ENCODE measurements around the gene SLC4A3. TPM values are rescaled to one million over a fixed set of nuclear protein-coding genes. Genes with fewer than 3 reads are reported as not detected.
"Not testable (repeated sequence)": the region's sequence is repeated elsewhere in the genome, so short reads cannot be mapped to it uniquely, and the experiment has no call there.

SLC4A3 gene
- polyA plus RNA-seq, 10 donors: 5.6 to 11.7 (median 7.3) TPM

GRCh38 chr2:219648963-219649362 lies 21.5 kb downstream of the SLC4A3 start:
- DNase-seq: no peak

- DNase-seq: no peak
These were observed 23.2 kb downstream of the SLC4A3 start for GRCh38 chr2:219650426-219651248.

GRCh38 chr2:219651656-219652055 lies 24.2 kb downstream of the SLC4A3 start:
- DNase-seq: not testable (repeated sequence)

- no peak for DNase-seq
These were observed 29.1 kb downstream of the SLC4A3 start for GRCh38 chr2:219656526-219656925.

DNA sequence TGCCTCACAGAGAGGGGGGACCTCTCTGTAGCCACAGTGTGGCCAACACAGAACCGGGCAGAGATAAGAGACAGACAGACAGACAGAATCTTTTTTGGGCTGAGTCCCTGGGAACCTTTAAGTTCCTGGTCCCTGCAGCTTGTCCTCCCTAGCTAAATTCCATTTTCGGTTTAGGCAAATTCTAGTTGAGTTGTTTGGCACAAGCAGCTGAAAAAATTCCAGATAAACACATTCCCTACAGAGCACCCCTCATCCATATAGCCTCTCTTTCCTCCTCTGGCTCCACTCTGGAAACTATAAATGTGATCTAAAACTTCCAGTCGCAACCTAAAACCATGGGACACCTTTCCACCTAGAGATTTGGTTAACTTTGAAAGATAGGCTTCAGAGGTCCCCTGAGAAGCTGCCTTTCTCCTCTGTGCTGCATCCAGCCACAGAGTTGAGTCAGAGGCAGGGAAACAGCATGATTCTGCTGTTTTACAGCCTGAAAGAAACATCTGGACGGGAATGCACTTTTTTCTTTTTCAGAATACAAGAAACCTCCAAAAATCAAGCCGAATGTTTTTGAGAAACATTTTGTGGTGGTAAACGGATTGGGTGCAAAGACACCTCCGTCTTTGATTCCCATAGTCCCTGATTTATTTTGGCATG lies 30.9 kb downstream of the SLC4A3 start:
- peak in 1 of 3 donors; percentile 56 for DNase-seq

GRCh38 chr2:219658874-219659273 lies 31.4 kb downstream of the SLC4A3 start:
- DNase-seq: no peak

GRCh38 chr2:219661197-219661954 lies 33.9 kb downstream of the SLC4A3 start:
- no peak for DNase-seq

- DNase-seq: no peak
These were observed 34.5 kb downstream of the SLC4A3 start for GRCh38 chr2:219661955-219662395.

DNA sequence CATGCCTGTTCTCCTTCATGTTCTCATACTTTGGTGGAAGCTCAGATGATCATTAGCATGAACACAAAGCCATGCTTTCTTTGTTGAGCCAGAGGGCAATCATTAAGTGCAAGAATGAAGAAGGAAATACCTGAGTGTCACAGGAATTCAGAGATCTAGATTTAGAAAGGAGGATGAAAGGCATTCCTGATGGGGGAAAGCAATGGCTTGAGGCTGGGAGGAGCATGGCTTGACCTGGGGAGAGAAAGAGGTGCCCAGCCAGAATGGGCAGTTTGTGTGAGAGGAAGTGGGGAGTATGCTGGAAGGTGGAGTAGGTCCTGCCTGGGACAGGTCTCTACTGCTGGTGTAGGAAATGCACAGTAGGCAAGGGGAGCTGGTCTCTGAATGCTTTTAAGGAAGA lies 35.1 kb downstream of the SLC4A3 start:
- DNase-seq: no peak

GRCh38 chr2:219663116-219663762 lies 35.8 kb downstream of the SLC4A3 start:
- DNase-seq: no peak

DNA sequence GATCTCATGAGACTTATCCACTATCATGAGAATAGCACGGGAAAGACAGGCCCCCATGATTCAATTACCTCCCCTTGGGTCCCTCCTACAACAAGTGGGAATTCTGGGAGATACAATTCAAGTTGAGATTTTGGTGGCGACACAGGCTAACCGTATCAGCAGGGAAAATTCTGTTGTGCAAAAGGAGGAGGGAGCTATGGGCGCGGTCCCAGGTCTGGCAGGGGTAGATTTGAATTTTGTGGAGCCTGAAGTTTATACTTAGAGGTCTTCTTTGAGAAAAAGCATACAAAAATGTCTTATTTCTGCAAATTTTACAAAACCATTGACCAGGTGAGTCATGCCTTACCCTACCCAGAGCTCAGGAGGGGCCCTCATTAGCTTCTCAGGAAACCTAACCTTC lies 36.6 kb downstream of the SLC4A3 start:
- no peak for DNase-seq

DNA sequence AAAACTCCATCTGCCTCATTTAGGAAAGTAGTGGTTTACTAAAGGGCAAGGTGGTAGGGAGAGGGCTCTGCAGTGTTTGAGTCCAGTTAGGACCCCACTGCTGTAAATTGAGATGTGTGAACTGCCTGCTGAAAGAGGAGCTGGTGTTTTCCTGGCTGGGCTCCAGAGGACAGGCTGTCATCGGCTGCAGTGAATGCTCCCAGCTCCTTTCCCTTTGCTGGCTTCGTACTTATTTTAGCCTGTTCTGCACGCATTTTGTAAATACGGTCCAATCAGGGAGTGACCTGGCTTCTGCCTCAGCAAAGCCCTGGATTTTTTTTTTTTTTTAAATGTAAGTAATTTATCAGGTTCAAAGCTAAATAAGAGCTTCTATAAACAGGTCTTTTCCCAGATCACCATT lies 37.5 kb downstream of the SLC4A3 start:
- peak; percentile 59 to 74 (median 64) for DNase-seq

- no peak for DNase-seq
These were observed 38.5 kb downstream of the SLC4A3 start for GRCh38 chr2:219665926-219666325.

GRCh38 chr2:219668316-219668715 lies 40.9 kb downstream of the SLC4A3 start:
- DNase-seq: no peak

GRCh38 chr2:219670386-219670785 lies 43.0 kb downstream of the SLC4A3 start:
- DNase-seq: no peak

DNA sequence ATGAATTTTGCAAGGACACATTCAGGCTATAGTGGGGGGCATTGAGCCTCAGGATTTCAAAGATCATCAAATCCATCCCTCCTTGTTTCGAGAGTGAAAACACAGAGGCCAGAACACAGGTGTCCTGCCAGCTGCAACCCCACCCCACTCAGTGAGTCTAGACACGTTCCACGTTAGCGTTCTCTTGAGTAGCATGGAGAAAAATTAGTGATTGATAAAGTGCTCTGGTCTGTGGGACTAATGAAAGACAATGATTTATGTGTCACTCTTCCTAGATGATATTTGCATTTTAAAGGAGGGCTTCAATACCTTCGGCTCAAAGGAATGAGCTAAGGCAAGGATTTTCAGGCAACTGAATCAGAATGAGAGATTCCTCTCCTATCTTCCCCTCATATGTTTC lies 43.8 kb downstream of the SLC4A3 start:
- no peak for DNase-seq

DNA sequence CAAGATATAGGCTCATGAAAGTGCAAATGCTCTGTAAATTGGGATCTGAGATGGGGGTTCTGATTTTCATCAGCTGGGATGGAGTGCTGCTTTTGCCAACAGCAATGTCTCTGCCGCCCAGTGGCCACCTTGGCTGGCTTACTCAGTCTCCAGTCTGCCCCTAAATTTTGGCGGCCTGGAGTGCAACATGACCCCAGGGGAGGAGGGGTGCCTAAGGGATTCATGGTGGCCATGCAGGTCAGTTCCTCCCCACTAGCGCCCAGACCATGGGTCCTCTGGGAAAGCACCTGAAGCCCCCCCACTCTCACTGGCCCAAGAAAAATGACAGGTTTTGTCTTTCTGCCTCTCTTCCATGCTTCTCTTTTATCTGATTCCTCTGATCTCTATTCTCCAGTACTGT lies 45.0 kb downstream of the SLC4A3 start:
- no peak for DNase-seq

- DNase-seq: no peak
These were observed 47.8 kb downstream of the SLC4A3 start for GRCh38 chr2:219675221-219675620.

DNA sequence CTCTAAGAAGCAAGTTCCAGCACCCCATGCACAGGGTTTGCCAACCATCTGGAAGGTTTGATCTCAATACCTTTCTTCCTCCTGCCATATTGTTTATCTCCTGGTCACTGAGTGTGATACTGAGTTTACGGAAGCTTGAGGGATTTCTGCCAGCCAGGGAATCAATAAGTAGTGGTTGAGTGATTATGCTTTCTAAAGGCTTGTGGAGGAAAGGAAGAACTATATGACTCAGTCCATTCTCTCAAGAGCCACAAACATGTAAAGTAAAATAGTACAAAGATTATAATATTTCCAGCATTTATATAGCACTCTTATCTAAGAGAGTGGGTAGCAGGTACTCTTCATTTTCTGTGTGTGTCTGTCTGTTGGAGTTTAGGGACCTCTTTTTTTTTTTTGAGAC lies 49.2 kb downstream of the SLC4A3 start:
- DNase-seq: no peak

- no peak for DNase-seq
These were observed 51.6 kb downstream of the SLC4A3 start for GRCh38 chr2:219679041-219679440.

DNA sequence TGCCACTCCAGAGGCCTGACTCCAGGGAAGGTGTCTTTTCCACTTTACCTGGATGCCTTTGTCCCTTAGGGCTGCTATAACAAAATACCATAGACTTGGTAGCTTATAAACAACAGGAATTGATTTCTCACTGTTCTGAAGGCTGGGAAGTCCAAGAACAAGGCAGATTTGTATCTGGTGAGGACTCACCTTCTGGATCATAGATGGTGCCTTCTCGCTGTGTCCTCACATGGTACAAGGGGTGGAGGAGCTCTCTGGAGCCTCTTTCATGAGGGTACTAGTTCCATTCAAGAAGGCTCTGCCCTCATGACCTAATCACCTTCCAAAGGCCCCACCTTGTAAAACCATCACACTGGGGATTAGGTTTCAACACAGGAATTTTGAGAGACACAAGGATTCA lies 52.1 kb downstream of the SLC4A3 start:
- DNase-seq: no peak
